HG03354 (cell line): ENCODE results near the gene ADAM8.
"Not testable (repeated sequence)": the region's sequence is repeated elsewhere in the genome, so short reads cannot be mapped to it uniquely, and the experiment has no call there.

Experiments
- ATAC-seq: cut with Tn5 transposase; IDR thresholded peaks from one replicate; pipeline ENCODE4 v1.9.1; 2021; ENCODE audit warnings: mild to moderate bottlenecking; ENCODE audit not compliant: unreplicated experiment, poor library complexity, severe bottlenecking

The ADAM8 gene

GRCh38 chr10:133237588-133238465, 38.8 kb downstream of the ADAM8 start, which contains the start of gene VENTX:
TSS of gene VENTX (plus strand) at chr10:133237855. CDS start at chr10:133237915, 60 bp downstream.
- ATAC-seq: no peak

GRCh38 chr10:133237241-133237587, 39.5 kb downstream of the ADAM8 start:
- ATAC-seq: no peak

DNA sequence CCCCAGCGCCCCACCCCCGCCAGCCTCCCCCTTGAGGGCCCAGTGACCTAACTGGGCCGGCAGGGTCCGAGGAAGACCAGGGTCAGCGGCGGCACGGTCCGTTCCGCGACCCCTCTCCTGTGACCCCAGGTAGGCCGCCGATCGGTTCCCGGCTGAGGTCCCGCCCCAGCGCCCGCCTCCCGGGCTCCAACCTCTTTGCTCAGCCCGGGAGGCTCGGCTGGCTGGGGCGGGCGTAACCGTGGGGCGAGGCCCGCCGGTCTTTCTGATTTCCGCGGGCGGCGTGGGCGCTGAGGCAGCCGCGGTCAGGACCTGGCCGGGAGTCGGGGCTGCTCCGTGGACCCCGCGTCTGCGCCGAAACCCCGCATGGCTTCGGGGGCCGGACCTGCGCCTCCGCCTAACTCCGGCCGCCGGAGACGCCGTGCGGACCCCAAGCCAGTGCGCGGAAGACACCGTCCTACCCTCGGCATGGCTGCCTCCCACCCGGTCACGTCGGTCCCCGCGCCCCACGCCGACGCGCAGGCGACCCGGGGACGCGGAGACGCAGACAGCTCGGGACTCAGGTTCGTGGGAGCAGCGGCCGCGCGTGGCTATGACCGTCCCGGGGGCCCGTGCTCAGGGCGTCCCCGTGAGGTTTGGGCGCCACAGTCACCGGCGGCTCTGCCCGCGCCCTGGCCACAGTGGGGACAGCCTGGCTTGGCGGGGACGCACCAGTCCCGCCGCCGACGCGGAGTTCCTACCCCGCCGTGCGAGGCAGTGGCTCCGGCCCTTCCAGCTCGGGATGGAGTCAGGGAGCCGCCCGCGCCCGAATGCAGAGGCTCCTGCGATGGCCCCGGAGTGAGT, 40.0 kb downstream of the ADAM8 start:
- ATAC-seq: no peak

DNA sequence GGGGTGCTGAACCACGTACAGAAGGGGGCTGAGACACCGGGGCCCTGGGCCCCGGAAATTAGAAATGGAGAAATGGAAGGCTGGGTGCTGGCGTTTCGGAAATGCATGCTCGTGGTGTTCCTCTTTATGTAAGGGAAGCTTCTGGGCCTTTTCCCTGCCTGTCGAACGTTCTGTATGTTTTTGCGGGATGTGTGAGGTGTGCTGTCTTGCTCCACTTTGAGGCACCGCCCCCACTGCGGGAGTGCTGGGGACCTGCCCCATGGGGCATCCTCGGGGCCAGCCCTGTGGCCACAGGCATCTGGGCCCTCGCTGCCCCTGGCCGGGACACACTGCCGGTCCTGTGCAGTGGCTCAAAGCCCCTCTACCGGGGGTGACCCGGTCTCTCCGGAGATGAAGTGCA, 40.7 kb downstream of the ADAM8 start:
- ATAC-seq: no peak

DNA sequence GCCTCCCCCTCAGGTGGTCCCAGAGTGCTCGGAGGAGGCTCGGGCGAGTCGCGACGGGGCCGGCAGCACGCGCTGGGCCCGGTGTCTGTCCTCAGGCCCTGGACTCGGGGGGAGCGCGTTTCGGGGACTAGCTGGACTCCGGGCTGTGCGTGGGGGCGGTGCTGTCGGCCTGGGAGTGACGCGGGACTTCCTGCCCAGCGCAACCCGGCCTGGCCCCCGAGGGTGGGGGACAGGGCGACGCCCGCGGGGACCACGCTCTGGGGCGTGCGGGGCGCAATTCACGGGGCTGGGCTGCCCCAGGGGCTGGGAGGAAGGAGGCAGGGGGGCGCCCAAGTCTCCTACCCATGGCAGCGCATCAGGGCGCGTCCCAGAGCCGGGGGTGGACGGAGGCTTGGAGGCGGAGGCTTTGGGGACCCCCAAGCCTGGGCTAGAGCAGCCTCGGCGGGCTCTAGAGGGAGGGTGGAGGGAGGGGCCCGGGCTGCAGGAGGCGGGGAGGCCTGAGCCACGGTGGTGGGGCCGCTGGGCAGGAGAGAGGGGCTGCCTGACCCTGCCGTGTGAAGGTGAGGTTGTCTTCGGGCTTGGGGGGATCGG, 41.3 kb downstream of the ADAM8 start:
- ATAC-seq: no peak

- ATAC-seq: not testable (repeated sequence)
Measured at GRCh38 chr10:133234796-133235195, 41.9 kb downstream of the ADAM8 start.

GRCh38 chr10:133231946-133232574, 44.6 kb downstream of the ADAM8 start:
- no peak for ATAC-seq

- no peak for ATAC-seq
Measured at GRCh38 chr10:133231244-133231945, 45.3 kb downstream of the ADAM8 start.

DNA sequence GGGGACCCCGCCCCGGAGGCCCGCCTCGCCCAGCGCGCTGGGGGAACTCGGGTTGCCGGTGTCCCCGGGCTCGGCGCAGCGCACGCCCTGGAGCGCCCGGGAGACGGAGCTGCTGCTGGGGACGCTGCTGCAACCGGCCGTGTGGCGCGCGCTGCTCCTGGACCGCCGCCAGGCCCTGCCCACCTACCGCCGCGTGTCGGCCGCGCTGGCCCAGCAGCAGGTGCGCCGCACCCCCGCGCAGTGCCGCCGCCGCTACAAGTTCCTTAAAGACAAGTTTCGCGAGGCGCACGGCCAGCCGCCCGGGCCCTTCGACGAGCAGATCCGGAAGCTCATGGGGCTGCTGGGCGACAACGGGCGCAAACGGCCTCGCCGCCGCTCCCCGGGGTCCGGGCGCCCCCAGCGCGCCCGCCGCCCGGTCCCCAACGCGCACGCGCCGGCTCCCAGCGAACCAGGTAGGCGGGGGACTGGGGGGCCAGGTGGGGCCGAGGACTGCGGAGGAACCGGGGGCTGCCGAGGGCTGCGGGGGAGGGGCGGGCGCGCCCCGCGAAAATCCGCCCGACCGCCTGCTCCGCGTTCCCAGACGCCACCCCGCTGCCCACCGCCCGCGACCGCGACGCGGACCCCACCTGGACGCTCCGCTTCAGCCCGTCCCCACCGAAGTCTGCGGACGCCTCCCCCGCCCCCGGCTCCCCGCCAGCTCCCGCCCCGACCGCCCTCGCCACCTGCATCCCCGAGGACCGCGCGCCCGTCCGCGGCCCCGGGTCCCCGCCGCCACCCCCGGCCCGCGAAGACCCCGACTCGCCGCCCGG, 46.1 kb downstream of the ADAM8 start:
- no peak for ATAC-seq

DNA sequence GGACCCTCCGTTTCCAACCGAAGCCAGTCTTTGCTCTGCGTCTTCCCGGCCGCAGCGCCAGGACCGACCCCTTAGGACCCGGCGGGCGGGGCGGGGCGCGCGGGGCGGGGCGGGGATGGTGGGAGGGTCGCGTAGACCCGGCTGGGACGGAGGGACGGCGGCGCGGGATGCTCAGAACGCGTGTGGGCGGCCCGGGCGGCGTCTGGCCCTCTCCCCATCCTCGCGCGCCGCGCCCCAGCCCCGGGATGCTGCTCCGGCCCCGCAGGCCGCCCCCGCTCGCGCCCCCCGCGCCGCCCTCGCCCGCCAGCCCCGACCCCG, 46.7 kb downstream of the ADAM8 start, which contains the start of gene UTF1:
TSS of gene UTF1 (plus strand) at position 174 of the 318 bp plus-strand sequence. CDS start at position 246, 72 bp downstream.
- ATAC-seq: no peak

GRCh38 chr10:133229265-133230043, 47.2 kb downstream of the ADAM8 start:
- ATAC-seq: no peak

DNA sequence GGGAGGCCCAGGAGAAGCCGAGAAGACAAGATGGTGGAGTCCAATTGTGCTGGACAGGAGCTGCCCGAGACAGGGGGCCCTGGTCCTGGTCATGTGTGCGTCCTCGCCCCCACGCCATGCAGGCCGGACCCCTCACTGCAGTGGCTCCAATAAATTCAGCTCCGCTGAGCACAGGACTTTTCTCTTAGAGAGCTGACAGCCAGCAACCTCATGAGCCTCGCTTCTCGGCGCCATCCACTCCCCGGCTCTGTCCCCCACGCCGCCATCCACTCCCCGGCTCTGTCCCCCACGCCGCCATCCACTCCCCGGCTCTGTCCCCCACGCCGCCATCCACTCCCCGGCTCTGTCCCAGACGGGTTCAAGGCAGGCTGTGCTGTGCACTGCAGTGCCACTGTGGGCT, 49.4 kb downstream of the ADAM8 start:
- ATAC-seq: no peak

DNA sequence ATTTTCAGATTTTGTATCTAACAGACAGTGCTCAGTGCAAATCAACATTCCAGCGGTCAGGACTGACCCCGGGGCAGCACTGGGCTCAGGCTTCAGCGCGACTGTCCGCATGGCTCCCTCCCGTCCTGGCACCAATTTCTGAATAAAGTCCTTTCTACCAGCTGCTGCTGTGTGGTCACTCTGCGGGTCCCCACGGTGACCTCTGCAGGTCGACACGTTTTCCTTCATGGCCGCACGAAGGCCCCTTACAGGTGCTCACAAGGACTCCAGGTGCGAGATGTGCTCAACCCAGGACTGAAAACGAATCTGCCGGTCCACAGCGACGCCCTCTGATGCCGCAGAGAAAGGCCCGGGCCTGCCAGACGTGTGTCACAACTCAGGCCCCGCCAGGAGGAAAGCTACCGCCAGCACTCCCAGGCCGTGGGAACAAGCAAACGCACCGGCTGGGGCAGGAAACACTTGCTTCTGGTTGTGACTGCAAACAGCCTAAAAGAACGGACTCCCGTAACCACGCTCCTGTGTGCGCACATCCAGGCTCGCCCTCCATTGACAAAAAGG, 50.3 kb downstream of the ADAM8 start:
- ATAC-seq: no peak

DNA sequence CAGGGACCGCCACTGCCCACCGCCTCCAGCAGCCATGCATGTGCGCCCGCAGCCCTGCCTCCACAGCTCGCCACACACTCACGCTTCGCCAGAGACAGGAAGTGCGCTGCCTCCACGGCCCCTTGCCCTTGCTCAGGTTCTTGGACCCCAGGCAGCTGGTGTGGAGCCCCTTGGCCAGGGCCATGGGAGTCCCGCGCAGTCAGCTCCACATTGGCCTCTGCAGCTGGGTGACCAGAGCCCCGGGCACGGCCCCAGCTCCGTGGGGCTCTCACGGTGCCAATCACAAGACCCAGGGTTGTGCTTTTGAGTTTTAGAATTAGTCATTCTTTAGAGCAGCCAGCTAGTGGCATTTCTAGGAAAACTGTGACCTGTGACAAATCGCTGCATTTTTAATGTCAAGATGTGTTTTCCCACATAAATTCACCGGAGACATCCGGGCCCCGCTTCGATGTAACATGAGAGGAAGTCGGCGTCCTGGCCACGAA, 50.9 kb downstream of the ADAM8 start:
- ATAC-seq: no peak

DNA sequence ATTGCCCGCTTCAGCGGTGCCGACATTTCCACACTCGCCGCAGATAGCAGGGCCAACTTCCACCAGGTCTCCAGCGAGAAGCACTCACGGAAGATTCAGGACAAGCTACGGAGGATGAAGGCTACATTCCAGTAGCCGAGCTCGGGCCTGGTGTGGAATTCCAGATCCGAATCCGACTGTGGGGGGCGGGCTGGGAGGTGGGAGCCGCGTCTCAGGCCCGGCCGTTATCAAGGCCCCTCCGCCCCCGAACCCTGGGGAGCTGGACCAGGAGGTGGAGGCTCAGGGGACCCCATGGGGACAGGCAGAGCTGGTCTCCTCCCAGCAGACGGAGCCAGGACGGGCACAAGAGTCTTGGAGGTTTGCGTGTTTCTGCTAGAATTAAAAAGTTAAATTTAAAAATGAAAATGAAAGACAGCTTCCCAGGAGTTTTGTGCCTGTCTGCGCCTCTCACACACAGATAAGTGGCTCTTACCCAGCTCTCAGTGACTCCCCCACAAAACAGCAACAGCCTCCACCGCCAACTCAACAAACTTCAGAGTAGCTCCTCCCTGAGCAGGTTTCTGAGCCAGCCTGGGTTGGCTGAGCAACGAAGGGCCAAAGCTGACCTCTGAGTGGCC, 51.8 kb downstream of the ADAM8 start:
- no peak for ATAC-seq

DNA sequence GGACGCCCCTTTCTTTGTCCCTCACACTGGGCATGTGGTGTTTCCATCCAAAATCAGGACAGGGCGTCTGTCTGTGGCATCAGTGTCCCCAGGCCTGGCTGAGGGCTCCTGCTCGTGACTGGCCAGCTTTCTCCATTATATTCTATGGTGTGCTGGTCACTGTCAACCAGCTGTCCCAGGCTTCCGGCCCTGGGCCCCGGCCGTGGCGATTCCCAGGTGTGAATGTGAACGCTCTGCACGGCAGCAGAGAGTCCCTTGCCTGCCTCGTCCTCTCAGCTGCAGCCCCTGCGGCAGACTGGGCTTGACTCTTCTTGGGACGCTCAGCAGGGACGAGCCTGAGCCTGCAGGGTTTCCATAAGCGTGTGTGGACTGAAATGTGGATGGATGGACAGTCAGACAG, 52.6 kb downstream of the ADAM8 start:
- ATAC-seq: no peak

DNA sequence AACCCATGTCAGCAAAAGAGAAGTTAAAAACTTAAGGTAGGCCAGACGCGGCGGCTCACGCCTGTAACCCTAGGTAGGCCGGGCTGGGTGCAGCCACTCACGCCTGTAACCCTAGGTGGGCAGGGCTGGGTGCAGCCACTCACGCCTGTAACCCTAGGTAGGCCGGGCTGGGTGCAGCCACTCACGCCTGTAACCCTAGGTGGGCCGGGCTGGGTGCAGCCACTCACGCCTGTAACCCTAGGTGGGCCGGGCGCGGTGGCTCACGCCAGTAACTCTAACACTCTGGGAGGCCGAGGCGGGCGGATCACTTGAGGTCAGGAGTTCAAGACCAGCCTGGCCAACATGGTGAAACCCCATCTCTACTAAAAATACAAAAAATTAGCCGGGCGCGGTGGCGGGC, 54.9 kb downstream of the ADAM8 start:
- not testable (repeated sequence) for ATAC-seq
